H1 (cell line): ENCODE data around the gene USP16. TPM values are rescaled to one million over a fixed set of nuclear protein-coding genes. Genes with fewer than 3 reads are reported as not detected.

ENCODE experiments used
- CHD1 ChIP-seq: IDR thresholded peaks from 2 replicates; pipeline ENCODE4 v1.6.1; 2012; ENCODE audit warnings: low read depth, low read length, improper control_type of control experiment
- EP300 ChIP-seq, 2 experiments: IDR thresholded peaks; 1 replicate in 1 of 2; 2 replicates in 1 of 2; pipeline ENCODE4 v1.6.1; 2011 to 2012; ENCODE audit warnings: low read depth in 2 of 2, low read length in 2 of 2, mild to moderate bottlenecking in 2 of 2, borderline replicate concordance in 1 of 2, inconsistent platforms in 1 of 2, moderate library complexity in 1 of 2
- EZH2 ChIP-seq: fragments of 200-600 bp; sonication (generic); IDR thresholded peaks from 2 replicates; pipeline ENCODE4 v1.7.1; 2012; ENCODE audit warnings: low read depth, mild to moderate bottlenecking, moderate library complexity, low read length, inconsistent platforms; ENCODE audit not compliant: severe bottlenecking
- JUND ChIP-seq: IDR thresholded peaks from 2 replicates; pipeline ENCODE4 v1.6.1; 2011; ENCODE audit warnings: mild to moderate bottlenecking, improper control_type of control experiment, low read length
- SUZ12 ChIP-seq: fragments of 200-600 bp; sonication (generic); IDR thresholded peaks from 2 replicates; pipeline ENCODE4 v1.6.1; 2012; ENCODE audit warnings: mild to moderate bottlenecking, inconsistent platforms, low read length, moderate library complexity, mixed read lengths
- TAF7 ChIP-seq: optimal IDR thresholded peaks from 2 replicates; pipeline ENCODE3; 2011; ENCODE audit warnings: low read depth, mild to moderate bottlenecking, inconsistent platforms, low read length, moderate library complexity, borderline replicate concordance
- polyA plus RNA-seq, 7 experiments: library from polyadenylated mRNA; depleted of rRNA in 3 of 7; stranded (reverse) in 5 of 7; unstranded in 2 of 7; fragments of >200 nt in 5 of 7; fragments of 200-250 nt in 2 of 7; gene quantifications; 1 replicate in 5 of 7; 2 replicates in 1 of 7; 4 replicates in 1 of 7; pipeline versions ENCODE4 v1.2.1 to v1.2.3, GENCODE V29; 2011 to 2013; ENCODE audit warnings: missing spikeins in 2 of 7, mixed read lengths in 2 of 7
- total RNA-seq: library from RNA; stranded (reverse); fragmentation: NEBNext Ultra II Directional; extraction: Animal tissue kit (Norgen Biotek cat#: 25700); gene quantifications from 2 replicates; pipeline ENCODE4 v1.2.1, GENCODE V29; 2021

The USP16 gene
- total and polyA plus RNA-seq, 2 of the 8 experiments (the other 6 are each of a cell fraction or from before 2014, with no cell fraction given) = 3.4 to 19.1 TPM

GRCh38 chr21:29005696-29006095 is 18.8 kb upstream of the USP16 start (continued):
- TF ChIP-seq TAF7 (no peak), EP300 (IDR thresholded peaks at IDR 0.05; ENCODE audit: borderline replicate concordance in 1 of 2, low read depth in 2 of 2, low read length in 2 of 2) (no peak), CHD1 (no peak), EZH2 (no peak), SUZ12 (no peak), JUND (no peak)
